ENCODE measurements around the gene RTKN2. TPM values are rescaled to one million over a fixed set of nuclear protein-coding genes. Genes with fewer than 3 reads are reported as not detected.

The RTKN2 gene
- total RNA-seq, 2 donors from 2014 or later = 11.5 to 19.1 TPM

GRCh38 chr10:62157601-62158000, 111.0 kb downstream of the RTKN2 start:
- H3K4me3 Mint-ChIP-seq = no peak overlapping the region
- no peaks in the 10 kb centered on the region for H3K36me3 Mint-ChIP-seq (ENCODE audit: low read depth)
- Histone ChIP-seq H3K36me3 (ENCODE audit: control insufficient read depth, insufficient read depth, low read length) (no peaks in the 10 kb centered on the region), H3K9me3 (ENCODE audit: control insufficient read depth, low read length) (no peaks in the 10 kb centered on the region), H3K27me3 (ENCODE audit: control insufficient read depth, insufficient read depth, low read length, poor library complexity, severe bottlenecking) (no peaks in the 10 kb centered on the region), H3K4me1 (ENCODE audit: control insufficient read depth, insufficient read depth, low read length) (no peaks in the 10 kb centered on the region), H3K27ac (ENCODE audit: low read depth, low read length) (no peak overlapping the region), H3K4me3 (ENCODE audit: low read length) (no peak overlapping the region), H3K9ac (ENCODE audit: extremely low read depth, low read length, poor library complexity, severe bottlenecking) (no peak overlapping the region)
- no peaks in the 10 kb centered on the region for H3K27me3 Mint-ChIP-seq (ENCODE audit: insufficient read depth)
- H3K9me3 Mint-ChIP-seq = no peaks in the 10 kb centered on the region
- H3K27ac Mint-ChIP-seq = no peak overlapping the region
- no peak for TF ChIP-seq CTCF (conservative IDR thresholded peaks at IDR 0.05)
- WGBS, 2 experiments (ENCODE audit: insufficient coverage in 1 of 2, insufficient read length in 1 of 2) = 92% methylated on average over 2 to 3 of the region's 3 CpGs
- no peaks in the 10 kb centered on the region for H3K4me1 Mint-ChIP-seq
- DNase-seq = no peak

- 90 to 94% methylated on average over 5 to 7 of the region's 7 CpGs for WGBS, 2 experiments (ENCODE audit: insufficient coverage in 1 of 2, insufficient read length in 1 of 2)
- Histone ChIP-seq H3K36me3 (ENCODE audit: control insufficient read depth, insufficient read depth, low read length) (no peaks in the 10 kb centered on the region), H3K27me3 (ENCODE audit: control insufficient read depth, insufficient read depth, low read length, poor library complexity, severe bottlenecking) (no peaks in the 10 kb centered on the region), H3K9ac (ENCODE audit: extremely low read depth, low read length, poor library complexity, severe bottlenecking) (no peak overlapping the region), H3K4me1 (ENCODE audit: control insufficient read depth, insufficient read depth, low read length) (no peaks in the 10 kb centered on the region), H3K4me3 (ENCODE audit: low read length) (no peak overlapping the region), H3K9me3 (ENCODE audit: control insufficient read depth, low read length) (no peaks in the 10 kb centered on the region), H3K27ac (ENCODE audit: low read depth, low read length) (no peak overlapping the region)
- Mint-ChIP-seq H3K36me3 (ENCODE audit: low read depth) (no peaks in the 10 kb centered on the region), H3K9me3 (no peaks in the 10 kb centered on the region), H3K27ac (no peak overlapping the region), H3K4me1 (no peaks in the 10 kb centered on the region), H3K27me3 (ENCODE audit: insufficient read depth) (no peaks in the 10 kb centered on the region), H3K4me3 (no peak overlapping the region)
- TF ChIP-seq CTCF (conservative IDR thresholded peaks at IDR 0.05) = no peak
- DNase-seq = no peak
Measured at GRCh38 chr10:62155054-62155680, 113.5 kb downstream of the RTKN2 start.

- no peaks in the 10 kb centered on the region for H3K9me3 Mint-ChIP-seq
- no peak overlapping the region for H3K9ac ChIP-seq (ENCODE audit: extremely low read depth, low read length, poor library complexity, severe bottlenecking)
- no peaks in the 10 kb centered on the region for H3K27me3 Mint-ChIP-seq (ENCODE audit: insufficient read depth)
- H3K36me3 Mint-ChIP-seq (ENCODE audit: low read depth) = no peaks in the 10 kb centered on the region
- no peaks in the 10 kb centered on the region for H3K9me3 ChIP-seq (ENCODE audit: control insufficient read depth, low read length)
- H3K4me1 ChIP-seq (ENCODE audit: control insufficient read depth, insufficient read depth, low read length) = no peaks in the 10 kb centered on the region
- WGBS, 2 experiments (ENCODE audit: insufficient coverage in 1 of 2, insufficient read length in 1 of 2) = 89 to 100% methylated on average over 2 of the region's 2 CpGs
- no peak overlapping the region for H3K4me3 Mint-ChIP-seq
- no peak overlapping the region for H3K4me3 ChIP-seq (ENCODE audit: low read length)
- TF ChIP-seq CTCF (conservative IDR thresholded peaks at IDR 0.05) = no peak
- no peak for DNase-seq
- H3K36me3 ChIP-seq (ENCODE audit: control insufficient read depth, insufficient read depth, low read length) = no peaks in the 10 kb centered on the region
- H3K4me1 Mint-ChIP-seq = no peaks in the 10 kb centered on the region
- H3K27ac Mint-ChIP-seq = no peak overlapping the region
- no peaks in the 10 kb centered on the region for H3K27me3 ChIP-seq (ENCODE audit: control insufficient read depth, insufficient read depth, low read length, poor library complexity, severe bottlenecking)
- no peak overlapping the region for H3K27ac ChIP-seq (ENCODE audit: low read depth, low read length)
Measured at GRCh38 chr10:62154231-62154630, 114.4 kb downstream of the RTKN2 start.
